HepG2 (cell line): Measurements from ENCODE around the gene GDPD5. TPM values are rescaled to one million over a fixed set of nuclear protein-coding genes. Genes with fewer than 3 reads are reported as not detected.

Experiments
- ATAC-seq: fragments of 200-7000 bp; cut with Tn5 transposase; 3 replicates; pipeline ENCODE4 v1.9.1; 2020; ENCODE audit warnings: mild to moderate bottlenecking, moderate library complexity
- BruUV-seq: library from RNA; stranded (reverse); fragments of 400-500 nt; replicated peaks from 2 replicates; lab custom pipeline; 2021; lab: Mats Ljungman, UMichigan
- CTCF ChIA-PET: fragments of 300-600 bp; formaldehyde crosslinking; extraction: SDS; loops from one replicate; lab custom pipeline; 2021; ENCODE audit warnings: low total read pairs, inconsistent platforms, low intra/inter-chr PET ratio; lab: Yijun Ruan, JAX
- POLR2A ChIA-PET: fragments of 350-600 bp; sonication (Branson Sonifier 250); formaldehyde crosslinking; loops from one replicate; lab custom pipeline; 2020; ENCODE audit warnings: antibody characterized with exemption, inconsistent platforms; lab: Yijun Ruan, JAX
- DNase-seq: peaks from one replicate; pipeline ENCODE4 v3.0.0-alpha.2; 2015; ENCODE audit warnings: low spot score
- FAIRE-seq: peaks from 3 replicates; lab custom pipeline; 2011; peaks lifted over from hg19 to GRCh38; lab: Jason Lieb, UNC
- H2AFZ ChIP-seq: one replicate; pipeline ENCODE4 v1.6.1; 2011; ENCODE audit warnings: low read length, inconsistent platforms
- H3K27ac ChIP-seq: fragments of 300-600 bp; 3 replicates; pipeline ENCODE4 v1.8.0; 2011; ENCODE audit warnings: mixed run types, mild to moderate bottlenecking, mixed read lengths, low read length, inconsistent platforms; ENCODE audit not compliant: insufficient read depth; ENCODE audit errors: extremely low read length
- H3K27me3 ChIP-seq, 2 experiments: fragments of 200-600 bp in 1 of 2; 2 replicates in 1 of 2; 3 replicates in 1 of 2; pipeline versions ENCODE4 v1.6.0 to v1.8.0; 2011; ENCODE audit warnings: low read length in 2 of 2, mild to moderate bottlenecking in 2 of 2, moderate library complexity in 2 of 2, inconsistent platforms in 1 of 2; ENCODE audit not compliant: insufficient read depth in 2 of 2, control insufficient read depth in 1 of 2
- H3K36me3 ChIP-seq, 2 experiments: fragments of 200-600 bp in 1 of 2; replicated peaks in 1 of 2; 2 replicates in 1 of 2; 3 replicates in 1 of 2; pipeline versions ENCODE4 v1.5.1 to v1.8.0; 2011; ENCODE audit warnings: low read length in 2 of 2, inconsistent platforms in 1 of 2; ENCODE audit not compliant: insufficient read depth in 2 of 2, control insufficient read depth in 1 of 2
- H3K4me1 ChIP-seq: 2 replicates; pipeline ENCODE4 v1.5.1; 2012; ENCODE audit warnings: low read length, inconsistent platforms; ENCODE audit not compliant: insufficient read depth
- H3K4me2 ChIP-seq: 2 replicates; pipeline ENCODE4 v1.6.0; 2011; ENCODE audit warnings: low read depth, low read length, inconsistent platforms
- H3K4me3 ChIP-seq, 3 experiments: fragments of 200-600 bp in 1 of 3; sonication (generic), shearing (Covaris generic) in 1 of 3; replicated peaks in 1 of 3; 2 replicates each; pipeline ENCODE4 v1.5.1; 2011 to 2016; ENCODE audit warnings: low read length in 3 of 3, inconsistent platforms in 2 of 3, low read depth in 2 of 3, mild to moderate bottlenecking in 2 of 3, control low read depth in 1 of 3, mixed read lengths in 1 of 3; ENCODE audit not compliant: insufficient read depth in 1 of 3
- H3K79me2 ChIP-seq: one replicate; pipeline ENCODE4 v1.6.1; 2011; ENCODE audit warnings: low read length, inconsistent platforms; ENCODE audit not compliant: insufficient read depth
- H3K9ac ChIP-seq: 2 replicates; pipeline ENCODE4 v1.6.0; 2011; ENCODE audit warnings: mild to moderate bottlenecking, low read depth, low read length, inconsistent platforms; ENCODE audit not compliant: insufficient read depth
- H3K9me3 ChIP-seq: 2 replicates; pipeline ENCODE4 v1.5.1; 2012; ENCODE audit warnings: mild to moderate bottlenecking, low read length
- H4K20me1 ChIP-seq: 2 replicates; pipeline ENCODE4 v1.6.0; 2011; ENCODE audit warnings: inconsistent platforms, mild to moderate bottlenecking, low read length, moderate library complexity; ENCODE audit not compliant: insufficient read depth
- BORCS8-MEF2B ChIP-seq: sonication (generic); formaldehyde crosslinking; IDR thresholded peaks from 2 replicates; pipeline ENCODE4 v1.8.0; 2022; ENCODE audit warnings: mild to moderate bottlenecking, missing genetic modification reagents
- ZKSCAN8 ChIP-seq: IDR thresholded peaks from 2 replicates; pipeline ENCODE4 v1.6.1; 2016; ENCODE audit warnings: borderline replicate concordance, missing genetic modification reagents, missing compliant biosample characterization
- ZNF121 ChIP-seq: sonication (generic); formaldehyde crosslinking; IDR thresholded peaks from 2 replicates; pipeline ENCODE4 v1.5.0; 2020; ENCODE audit warnings: mild to moderate bottlenecking, missing genetic modification reagents
- ZNF451 ChIP-seq: sonication (generic); formaldehyde crosslinking; IDR thresholded peaks from 2 replicates; pipeline ENCODE4 v1.5.0; 2020; ENCODE audit warnings: mild to moderate bottlenecking, missing genetic modification reagents
- ZNF773 ChIP-seq: sonication (generic); formaldehyde crosslinking; IDR thresholded peaks from 2 replicates; pipeline ENCODE4 v1.4.0; 2020; ENCODE audit warnings: missing genetic modification reagents, borderline replicate concordance
- WGBS: methylation state at CpG from one replicate; pipeline ENCODE4 v1.1.6; 2017; ENCODE audit warnings: low lambda C conversion rate; 5-methylcytosine and 5-hydroxymethylcytosine counted together
- in situ Hi-C: cut with HindIII; loops from 2 replicates; pipeline ENCODE4 v1.10.0; 2017; ENCODE audit warnings: low pct_unique_long_range_greater_than_20kb; ENCODE audit not compliant: extremely low pct_ligation_motif_present
- intact Hi-C: fragments of 100-400 bp; cut with micrococcal nuclease; formaldehyde crosslinking; loops from one replicate; pipeline ENCODE4 v1.10.0; 2022; ENCODE audit not compliant: unreplicated experiment
- polyA plus RNA-seq, 8 experiments: library from polyadenylated mRNA; depleted of rRNA in 3 of 8; stranded (reverse) in 7 of 8; unstranded in 1 of 8; fragments of >200 nt; fragmentation: Illumina TruSeq in 4 of 8; extraction: Trizol in 4 of 8; gene quantifications; 2 replicates each; pipeline versions ENCODE4 v1.2.1 to v1.2.3, GENCODE V29; 2011 to 2016; ENCODE audit warnings: low read depth in 4 of 8, missing spikeins in 1 of 8, mixed read lengths in 1 of 8; ENCODE audit not compliant: insufficient read depth in 1 of 8
- total RNA-seq, 5 experiments: library from RNA; depleted of rRNA; stranded (reverse); fragments of >200 nt; fragmentation: Illumina TruSeq; extraction: Trizol; gene quantifications; 2 replicates each; pipeline ENCODE4 v1.2.3, GENCODE V29; 2016; ENCODE audit warnings: low read depth in 1 of 5
- TF ChIP-seq, protein P1 (sequence below): sonication (generic); formaldehyde crosslinking; IDR thresholded peaks from 2 replicates; pipeline ENCODE4 v1.5.0; 2020; ENCODE audit warnings: mild to moderate bottlenecking, missing genetic modification reagents, moderate library complexity

The GDPD5 gene
- total and polyA plus RNA-seq, 2 of the 13 experiments (the other 11 are each of a cell fraction or from before 2014, with no cell fraction given), result 55.0 to 67.5 TPM

DNA sequence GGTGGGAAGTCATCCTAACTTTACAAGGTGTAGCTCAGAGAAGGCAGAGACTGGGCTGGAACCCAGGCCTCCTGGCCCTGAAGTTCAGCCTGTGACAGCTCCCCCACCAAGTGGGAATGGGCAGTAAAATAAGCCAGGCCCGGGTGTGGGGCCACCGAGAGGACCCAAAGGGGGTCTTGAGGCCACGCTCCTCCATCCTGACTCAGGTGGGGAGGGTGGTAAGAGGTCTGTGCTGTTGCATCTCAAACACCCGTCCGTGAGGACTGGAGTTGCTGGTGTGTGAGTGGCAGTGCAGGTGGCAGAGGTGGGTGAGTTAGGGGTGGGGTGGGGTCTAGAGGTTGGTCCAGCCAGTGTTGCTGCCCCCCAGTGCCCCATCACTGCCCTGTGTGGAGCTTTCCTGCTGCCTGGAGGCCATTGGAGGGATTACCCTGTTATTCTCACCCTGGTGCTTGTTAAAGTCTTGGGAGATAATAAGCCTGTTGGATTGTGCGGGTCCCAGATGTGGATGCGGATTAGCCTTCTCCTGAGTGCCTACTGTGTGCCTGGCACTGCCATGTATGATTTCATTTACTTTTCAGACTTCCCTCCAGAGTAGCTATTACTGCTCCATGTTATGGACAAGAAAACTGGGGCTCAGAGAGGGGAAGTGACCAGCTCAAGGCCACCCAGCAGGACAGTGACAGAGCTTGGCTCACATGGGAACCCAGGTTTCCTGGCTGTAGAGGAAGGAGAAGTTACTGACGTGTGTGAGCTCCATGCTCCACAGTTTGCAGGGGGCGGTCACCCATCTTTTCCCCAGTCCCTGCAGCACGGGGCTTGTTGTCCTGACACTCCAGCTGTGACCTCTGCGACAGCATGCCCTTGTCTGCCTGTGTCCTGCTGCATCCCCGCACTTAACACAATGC, 49.2 kb upstream of the GDPD5 start (continued):
- TF ChIP-seq BORCS8-MEF2B (CRISPR knock-in tag), result no peak
- no peak for TF ChIP-seq ZNF451 (CRISPR knock-in tag)
- TF ChIP-seq, protein P1, sequence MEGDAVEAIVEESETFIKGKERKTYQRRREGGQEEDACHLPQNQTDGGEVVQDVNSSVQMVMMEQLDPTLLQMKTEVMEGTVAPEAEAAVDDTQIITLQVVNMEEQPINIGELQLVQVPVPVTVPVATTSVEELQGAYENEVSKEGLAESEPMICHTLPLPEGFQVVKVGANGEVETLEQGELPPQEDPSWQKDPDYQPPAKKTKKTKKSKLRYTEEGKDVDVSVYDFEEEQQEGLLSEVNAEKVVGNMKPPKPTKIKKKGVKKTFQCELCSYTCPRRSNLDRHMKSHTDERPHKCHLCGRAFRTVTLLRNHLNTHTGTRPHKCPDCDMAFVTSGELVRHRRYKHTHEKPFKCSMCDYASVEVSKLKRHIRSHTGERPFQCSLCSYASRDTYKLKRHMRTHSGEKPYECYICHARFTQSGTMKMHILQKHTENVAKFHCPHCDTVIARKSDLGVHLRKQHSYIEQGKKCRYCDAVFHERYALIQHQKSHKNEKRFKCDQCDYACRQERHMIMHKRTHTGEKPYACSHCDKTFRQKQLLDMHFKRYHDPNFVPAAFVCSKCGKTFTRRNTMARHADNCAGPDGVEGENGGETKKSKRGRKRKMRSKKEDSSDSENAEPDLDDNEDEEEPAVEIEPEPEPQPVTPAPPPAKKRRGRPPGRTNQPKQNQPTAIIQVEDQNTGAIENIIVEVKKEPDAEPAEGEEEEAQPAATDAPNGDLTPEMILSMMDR (CRISPR knock-in tag), result peak; percentile 34; the same call in 1 of the 2 replicates
- TF ChIP-seq ZKSCAN8 (CRISPR knock-in tag), result 0 out of 2 replicates have a peak, but pooled peaks have one; percentile 48

DNA sequence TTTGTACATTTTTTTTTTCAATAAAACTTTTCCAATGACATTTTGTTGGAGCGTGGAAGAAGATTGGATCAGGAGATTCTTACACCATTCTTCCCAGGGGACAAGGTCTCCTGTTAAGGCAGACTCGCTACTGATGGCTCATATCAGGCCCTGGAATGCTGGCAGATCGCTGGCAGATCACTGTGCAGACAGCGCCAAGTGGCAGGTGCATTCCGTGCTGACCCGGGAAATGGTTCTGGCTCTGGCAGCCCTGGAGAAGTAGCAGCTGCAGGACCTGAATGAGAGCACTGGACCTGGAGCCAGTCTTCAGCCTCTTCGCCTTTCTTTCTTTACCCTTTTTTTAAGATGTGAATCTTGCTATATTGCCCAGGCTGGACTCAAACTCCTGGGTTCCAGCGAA, 47.0 kb upstream of the GDPD5 start:
- peaks cover 13 to 44% of the 10 kb centered on the region in 2 experiments for H3K36me3 ChIP-seq
- CTCF ChIA-PET, result no interaction called here

More for the DNA sequence above, 47.0 kb upstream of the GDPD5 start:
- no peak overlapping the region for H3K27ac ChIP-seq
- H3K4me2 ChIP-seq, result no peak overlapping the region
- H3K4me3 ChIP-seq, result no peak overlapping the region
- peaks cover under 1% of the 10 kb centered on the region for H3K79me2 ChIP-seq
- TF ChIP-seq ZNF121 (CRISPR knock-in tag) (0 out of 2 replicates have a peak, but pooled peaks have one; percentile 12), ZNF773 (no peak)
- in situ Hi-C loops, result no loop called here
- BruUV-seq, result no TSS peak
- FAIRE-seq, result no peak
- DNase-seq, result no peak
- H3K9me3 ChIP-seq, result no peaks in the 10 kb centered on the region
- POLR2A ChIA-PET, result interaction anchor here (2.5 kb wide), 1 partner anchor 10 kb away, joined by 7 read pairs; the partner anchor contains the start of gene SERPINH1
- no peak overlapping the region for H3K9ac ChIP-seq
- no peak overlapping the region for H2AFZ ChIP-seq
- H3K4me1 ChIP-seq, result peaks cover 7% of the 10 kb centered on the region; the same call in 1 of the 2 replicates
- 84% methylated on average over 7 of the region's 8 CpGs for WGBS
- intact Hi-C loops, result no loop called here
- ATAC-seq, result no peak
- no peaks in the 10 kb centered on the region for H3K27me3 ChIP-seq
- H4K20me1 ChIP-seq, result no peaks in the 10 kb centered on the region
